Activated T-cell treated with anti-CD3 and anti-CD28 coated beads for 24 hours (primary cell): ENCODE results near the gene RUVBL2.

Source experiments
- DNase-seq: peaks from one replicate; pipeline ENCODE4 v3.0.0-alpha.2; 2020; ENCODE audit warnings: low read depth

RUVBL2 gene

GRCh38 chr19:48989701-48990291 is 3.9 kb upstream of the RUVBL2 start:
- DNase-seq, result no peak

- no peak for DNase-seq
These were observed 3.3 kb upstream of the RUVBL2 start for GRCh38 chr19:48990400-48990799.

GRCh38 chr19:48991011-48991609 is 2.6 kb upstream of the RUVBL2 start:
- no peak for DNase-seq

GRCh38 chr19:48991873-48992580 is 1.7 kb upstream of the RUVBL2 start:
- DNase-seq, result no peak

GRCh38 chr19:48992581-48993174 is 1.0 kb upstream of the RUVBL2 start:
- DNase-seq, result no peak

- DNase-seq, result no peak
These were observed 324 bp downstream of the RUVBL2 start for GRCh38 chr19:48994035-48994386.

GRCh38 chr19:48997972-48998371 is 4.3 kb downstream of the RUVBL2 start:
- no peak for DNase-seq

- DNase-seq, result no peak
These were observed 6.0 kb downstream of the RUVBL2 start for GRCh38 chr19:48999481-49000325.

- no peak for DNase-seq
These were observed 10.4 kb downstream of the RUVBL2 start for GRCh38 chr19:49004133-49004532.

GRCh38 chr19:49004964-49005614 is 11.4 kb downstream of the RUVBL2 start:
- DNase-seq, result no peak

GRCh38 chr19:49006905-49007304 is 13.2 kb downstream of the RUVBL2 start:
- no peak for DNase-seq

GRCh38 chr19:49009828-49010227 is 16.1 kb downstream of the RUVBL2 start:
- DNase-seq, result no peak

- no peak for DNase-seq
These were observed 16.8 kb downstream of the RUVBL2 start for GRCh38 chr19:49010453-49010852.

GRCh38 chr19:49011194-49011593 is 17.5 kb downstream of the RUVBL2 start:
- no peak for DNase-seq

GRCh38 chr19:49014123-49014869 is 20.6 kb downstream of the RUVBL2 start:
- DNase-seq, result no peak

- no peak for DNase-seq
These were observed 21.2 kb downstream of the RUVBL2 start for GRCh38 chr19:49014870-49015255.

- no peak for DNase-seq
These were observed 22.6 kb downstream of the RUVBL2 start for GRCh38 chr19:49016067-49016839.

- DNase-seq, result no peak
These were observed 23.5 kb downstream of the RUVBL2 start, which contains the start of gene LHB for GRCh38 chr19:49017041-49017665. Gene LHB, minus strand, starts transcription at chr19:49017091. Its CDS starts 10 bp downstream, at chr19:49017081.

- peak; percentile 42 for DNase-seq
These were observed 24.1 kb downstream of the RUVBL2 start for GRCh38 chr19:49017666-49018351.
